ENCODE results near the gene NPAS3.

The NPAS3 gene

DNA sequence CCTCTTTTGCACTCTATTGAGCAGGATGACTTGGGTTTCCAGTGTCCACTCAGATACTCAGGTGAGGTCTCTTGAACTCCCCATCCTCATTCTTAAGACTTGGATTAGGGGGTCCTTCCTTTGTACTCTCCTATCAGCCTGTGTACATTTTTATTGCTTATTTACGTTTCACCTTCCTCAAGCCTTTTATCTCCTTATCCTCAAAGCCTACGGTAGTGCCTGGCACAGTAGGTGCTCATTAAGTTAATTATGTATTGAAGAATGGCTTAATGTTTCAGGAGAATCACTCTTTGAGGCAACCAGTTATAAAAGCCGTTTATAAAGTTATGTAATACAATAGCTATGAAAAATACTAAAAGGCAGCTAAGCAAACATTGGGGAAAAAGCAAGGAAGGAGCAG is 315.7 kb downstream of the NPAS3 start:
- no peak for DNase-seq (ENCODE audit: low read depth in 2 of 2)

DNA sequence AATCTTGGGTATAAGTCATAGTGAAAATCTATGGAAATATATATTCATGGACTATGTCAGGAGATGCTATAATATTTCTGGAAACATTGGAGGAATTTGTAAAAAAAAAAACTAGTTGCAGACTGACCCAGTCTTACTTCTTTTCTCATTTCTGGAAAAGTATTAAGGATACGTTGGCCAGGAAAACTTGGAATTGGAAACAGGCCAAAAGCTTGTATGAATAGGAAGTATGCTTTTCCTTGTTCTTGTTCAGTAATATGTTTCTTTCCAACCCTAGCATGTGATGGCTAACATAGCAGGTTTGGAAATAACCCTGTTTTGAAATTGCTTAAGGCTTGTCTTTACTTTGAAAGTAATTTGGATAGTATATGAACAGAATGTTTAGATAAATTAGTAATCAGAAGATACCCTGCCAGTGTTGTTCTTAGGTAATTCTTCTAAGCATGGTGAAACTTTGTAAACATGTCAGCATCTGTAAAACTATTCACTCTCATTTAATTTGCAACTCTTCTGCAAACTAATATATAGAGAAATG is 316.2 kb downstream of the NPAS3 start:
- no peak for DNase-seq (ENCODE audit: low read depth in 2 of 2)

DNA sequence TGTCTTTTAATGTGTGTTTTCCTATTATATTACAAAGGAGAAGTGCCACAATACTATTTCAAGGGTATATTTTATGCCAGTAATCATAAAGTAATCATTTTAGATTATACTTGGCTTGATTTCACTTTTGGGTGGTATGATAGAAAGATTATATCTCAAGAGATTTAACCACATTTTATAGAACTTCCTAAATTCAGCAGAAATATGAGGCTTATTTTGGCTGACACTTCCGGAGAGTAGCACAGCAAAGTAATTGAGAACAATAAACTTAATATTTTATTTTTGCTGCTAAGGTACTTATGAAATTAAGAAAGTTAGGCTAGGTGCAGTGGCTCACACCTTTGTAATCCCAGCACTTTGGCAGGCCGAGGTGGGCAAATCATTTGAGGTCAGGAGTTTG is 319.1 kb downstream of the NPAS3 start:
- DNase-seq (ENCODE audit: low read depth in 2 of 2) = no peak

DNA sequence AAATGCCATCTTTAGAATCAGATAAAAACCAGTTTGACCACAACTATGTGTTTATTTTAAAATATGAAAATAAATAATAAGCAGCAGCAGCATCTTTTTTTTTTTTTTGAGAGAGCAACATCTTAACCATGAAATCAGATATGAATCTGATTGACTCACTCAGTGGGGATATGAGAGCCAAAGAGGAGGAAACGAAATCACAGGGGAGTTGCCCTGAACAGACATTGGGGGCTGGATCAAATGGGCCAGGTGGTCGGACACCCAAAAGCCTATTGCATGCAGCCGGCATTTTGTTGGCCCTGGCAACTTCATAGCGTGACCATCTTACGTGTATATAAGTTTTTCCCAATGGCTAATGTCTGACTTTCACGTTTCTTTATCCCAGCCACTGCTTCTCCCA is 321.1 kb downstream of the NPAS3 start:
- no peak for DNase-seq (ENCODE audit: low read depth in 2 of 2)

DNA sequence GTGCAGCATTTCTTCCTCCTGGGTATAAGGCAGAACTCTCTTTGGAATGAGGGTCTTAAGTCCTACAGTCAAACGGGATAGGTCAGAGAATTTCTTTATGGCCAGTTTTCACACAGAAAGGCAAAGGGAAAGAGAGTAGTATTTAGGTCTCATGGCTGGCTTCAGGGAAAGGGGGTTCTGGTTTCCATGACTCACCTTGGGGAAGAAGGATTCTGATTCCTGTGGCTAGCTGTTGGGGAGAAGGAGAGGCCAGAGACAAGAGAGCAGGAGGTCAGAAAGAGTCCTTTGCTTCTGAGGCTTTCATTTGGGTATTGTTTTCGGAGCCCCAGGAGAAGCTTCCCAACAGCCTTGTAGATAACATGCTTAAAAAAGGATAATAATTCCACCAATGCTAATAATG is 332.5 kb downstream of the NPAS3 start:
- no peak for DNase-seq (ENCODE audit: low read depth in 2 of 2)

DNA sequence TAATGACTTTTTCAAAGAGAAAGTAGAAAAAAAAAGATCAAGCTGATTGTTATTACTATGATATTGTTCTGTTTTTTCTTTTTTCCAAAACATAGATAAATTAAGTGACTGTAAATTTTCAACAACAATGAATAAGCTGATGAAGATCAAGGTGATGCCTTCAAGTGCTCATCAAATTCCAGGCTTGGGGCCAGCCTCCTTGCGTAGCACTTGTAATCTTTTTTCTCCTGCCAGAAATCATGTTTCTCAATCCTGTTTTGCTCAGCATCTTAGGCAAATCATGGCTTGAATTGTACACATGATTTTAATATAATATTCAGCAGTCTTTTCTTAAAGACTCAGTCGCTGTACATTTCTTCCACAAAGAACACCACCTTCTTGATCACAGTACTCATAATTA is 333.2 kb downstream of the NPAS3 start:
- no peak for DNase-seq (ENCODE audit: low read depth in 2 of 2)

DNA sequence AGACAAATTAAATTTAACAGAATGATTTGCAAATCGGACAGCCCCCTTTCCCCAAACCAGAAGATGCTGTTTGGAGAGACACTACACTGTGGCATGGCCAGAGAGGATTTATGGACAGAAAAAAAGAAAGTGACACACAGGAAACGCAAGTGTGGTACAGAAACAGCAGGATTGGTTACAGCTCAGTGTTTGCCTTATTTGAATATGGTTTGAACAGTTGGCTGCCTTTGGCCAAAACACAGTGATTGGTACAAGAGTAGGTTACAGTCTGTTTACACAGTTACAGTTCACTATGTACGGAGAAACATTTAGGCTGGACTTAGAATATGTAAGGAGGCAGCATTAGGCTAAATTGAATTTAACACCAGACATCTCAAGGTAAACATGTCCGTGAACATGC is 335.3 kb downstream of the NPAS3 start:
- no peak for DNase-seq (ENCODE audit: low read depth in 2 of 2)

DNA sequence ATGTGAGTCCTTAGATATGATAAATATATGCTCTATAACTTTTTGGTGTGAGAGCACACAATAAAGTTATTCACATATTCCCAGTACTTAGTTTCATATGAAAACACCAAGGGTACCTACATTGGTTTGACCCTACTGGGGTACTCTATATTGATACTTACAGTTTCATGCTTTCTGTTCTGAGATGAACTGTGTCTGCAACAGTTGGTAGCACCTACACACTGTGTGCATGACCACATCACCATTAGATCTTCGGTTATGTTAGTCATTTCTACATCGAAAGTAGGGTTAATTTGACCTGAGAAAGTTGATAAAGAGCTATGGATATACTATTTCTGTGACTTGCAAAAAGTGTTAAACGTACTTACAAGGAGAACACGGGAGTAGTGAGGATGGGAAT is 337.2 kb downstream of the NPAS3 start:
- DNase-seq (ENCODE audit: low read depth in 2 of 2) = no peak

DNA sequence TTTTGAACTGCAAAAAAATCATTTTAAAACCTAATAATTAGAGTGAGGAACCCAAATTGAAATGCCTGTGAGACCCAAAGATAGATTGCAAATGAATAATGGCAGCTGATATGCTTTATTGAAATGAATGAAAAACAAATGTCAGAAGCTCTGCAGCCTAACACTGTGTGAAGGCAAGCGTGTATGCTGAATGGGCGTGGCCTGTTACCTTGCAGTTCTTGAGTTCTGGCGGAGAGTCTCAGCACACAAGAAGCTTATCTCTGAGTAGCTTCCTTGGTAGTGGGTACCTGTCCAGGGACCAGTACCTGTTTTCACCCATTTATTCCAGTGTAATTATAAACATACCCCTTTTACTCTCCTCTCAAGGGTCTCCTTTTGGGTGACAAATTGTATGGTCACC is 341.2 kb downstream of the NPAS3 start:
- no peak for DNase-seq (ENCODE audit: low read depth in 2 of 2)

DNA sequence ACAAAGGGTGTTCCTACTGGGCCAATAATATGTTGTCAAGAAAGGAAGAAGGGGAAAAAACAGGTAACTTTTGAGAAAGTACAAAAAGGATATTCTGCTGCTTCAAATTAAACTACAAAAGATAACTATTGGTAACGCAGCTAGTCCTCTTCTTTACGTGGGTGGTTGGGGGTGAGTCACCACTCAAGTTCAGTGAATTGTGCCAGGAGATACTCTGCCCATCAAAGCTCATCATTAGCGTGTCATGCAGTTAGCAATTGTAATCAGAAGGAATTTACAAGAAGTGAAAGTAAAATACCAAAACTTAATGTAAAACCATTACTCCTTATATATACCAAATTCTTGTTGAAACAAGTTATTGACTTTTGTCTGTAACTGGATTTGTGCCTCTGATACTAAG is 342.0 kb downstream of the NPAS3 start:
- DNase-seq (ENCODE audit: low read depth in 2 of 2) = no peak

DNA sequence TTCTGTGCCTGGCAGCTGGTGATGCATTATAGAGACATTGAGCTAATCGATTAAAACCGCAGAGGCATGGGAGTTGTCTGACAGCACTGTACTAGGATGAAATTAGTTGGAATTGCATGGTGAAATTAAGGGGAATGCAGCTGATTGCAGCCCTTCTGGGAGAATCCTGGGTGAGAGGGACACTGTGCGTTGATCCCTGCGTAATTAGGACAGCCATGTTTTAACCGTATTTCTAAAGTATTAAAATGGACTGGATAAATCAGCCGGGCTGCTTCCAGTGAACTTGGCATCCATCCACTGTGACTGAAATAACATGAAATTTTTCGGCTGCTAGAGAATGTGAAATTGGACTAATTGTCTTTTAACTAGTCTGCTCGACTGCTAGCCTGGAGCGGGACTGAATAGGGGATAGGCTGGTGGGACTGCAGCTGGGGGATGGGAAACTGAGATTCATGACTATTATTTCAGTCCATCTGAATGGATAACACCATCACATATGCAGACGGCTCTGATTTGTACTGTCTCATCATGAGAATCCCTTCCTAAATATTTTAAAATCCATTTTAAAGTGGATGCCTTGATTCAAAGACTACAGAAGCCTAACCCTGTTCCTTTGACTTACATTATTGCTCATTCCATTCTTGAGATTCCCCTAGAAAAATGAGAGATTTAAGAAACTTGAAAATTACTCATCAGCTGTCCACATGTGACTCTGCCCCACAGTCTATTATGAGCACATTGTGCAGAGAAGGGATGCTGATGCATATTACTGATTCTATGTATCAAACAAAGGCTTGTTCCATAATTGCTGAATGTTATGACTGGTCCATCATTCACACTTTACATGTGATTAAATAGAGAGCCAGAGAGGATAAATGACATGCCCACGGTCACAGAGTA is 343.9 kb downstream of the NPAS3 start:
- DNase-seq (ENCODE audit: low read depth in 2 of 2) = no peak

DNA sequence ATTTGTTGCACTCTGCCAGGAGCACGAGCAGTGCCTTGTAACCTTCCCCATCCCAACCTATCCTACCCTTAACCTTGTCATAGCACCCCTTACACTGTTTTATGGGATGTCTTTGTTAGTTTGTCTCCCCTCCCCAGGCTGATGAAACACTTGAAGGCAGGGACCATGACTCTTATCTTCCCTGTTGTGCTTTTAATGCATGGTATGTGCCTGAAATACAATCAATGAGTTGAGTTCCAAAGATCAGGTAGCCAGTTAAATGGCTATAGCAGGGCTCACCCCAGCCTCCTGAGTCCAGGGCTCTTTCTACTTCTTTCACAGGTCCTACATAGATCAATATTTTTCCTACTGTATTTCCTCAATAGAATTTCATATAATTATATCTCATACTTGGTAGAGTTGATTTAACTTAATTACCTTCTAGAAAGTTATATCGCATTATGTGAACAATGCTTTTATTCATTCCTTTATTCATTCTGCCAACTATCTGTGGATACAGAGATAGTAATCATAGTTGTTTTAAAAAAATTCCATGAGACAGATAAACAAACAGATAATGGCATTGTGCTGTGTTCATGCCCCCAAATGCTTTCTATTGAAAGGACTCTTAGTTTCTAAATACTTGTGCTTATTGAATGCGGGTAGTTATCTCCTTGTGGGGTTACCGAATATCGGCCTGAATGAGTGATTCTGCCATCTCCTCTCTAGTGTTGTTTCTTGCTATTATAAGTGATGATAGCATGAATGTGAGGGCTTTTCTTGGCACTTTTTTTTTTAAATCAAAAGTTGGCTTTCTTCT is 347.4 kb downstream of the NPAS3 start:
- no peak for DNase-seq (ENCODE audit: low read depth in 2 of 2)

DNA sequence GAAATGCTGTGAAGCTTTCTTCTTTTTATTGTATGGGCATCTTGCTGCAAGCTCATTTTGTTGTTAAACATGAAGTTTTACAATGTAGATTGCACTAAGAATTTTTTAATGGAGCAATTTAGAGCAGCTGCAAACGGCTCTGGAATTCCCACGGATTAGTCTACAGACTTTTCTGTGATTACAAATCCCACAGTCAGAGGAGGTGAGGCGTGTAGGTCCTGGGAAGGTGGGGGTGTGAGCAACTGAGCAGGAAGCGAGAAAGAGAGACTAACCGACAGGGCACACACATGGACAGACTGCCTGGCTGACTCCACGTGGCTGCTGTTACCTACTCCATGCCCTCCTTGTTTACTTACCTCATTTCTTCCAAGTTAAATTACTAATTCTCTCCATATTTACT is 348.5 kb downstream of the NPAS3 start:
- no peak for DNase-seq (ENCODE audit: low read depth in 2 of 2)

DNA sequence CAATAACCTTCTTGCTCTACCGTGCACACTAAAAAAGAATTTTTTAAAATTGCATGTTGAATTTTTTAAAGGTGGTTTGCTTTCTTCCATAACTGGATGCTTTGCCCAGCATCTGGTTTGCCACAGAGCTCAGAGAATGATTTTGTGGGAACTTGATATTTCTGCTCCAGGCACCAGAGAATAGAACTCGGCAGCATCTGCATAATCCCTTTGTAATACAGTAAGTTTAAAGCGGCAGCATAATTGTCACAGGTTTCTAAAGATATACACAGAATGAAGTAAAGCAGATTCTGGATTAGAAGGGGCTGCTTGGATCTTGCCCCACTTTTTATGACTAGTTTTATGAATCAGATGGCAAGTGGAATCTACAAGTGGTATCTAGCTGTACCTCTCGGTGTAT is 352.0 kb downstream of the NPAS3 start:
- no peak for DNase-seq (ENCODE audit: low read depth in 2 of 2)

DNA sequence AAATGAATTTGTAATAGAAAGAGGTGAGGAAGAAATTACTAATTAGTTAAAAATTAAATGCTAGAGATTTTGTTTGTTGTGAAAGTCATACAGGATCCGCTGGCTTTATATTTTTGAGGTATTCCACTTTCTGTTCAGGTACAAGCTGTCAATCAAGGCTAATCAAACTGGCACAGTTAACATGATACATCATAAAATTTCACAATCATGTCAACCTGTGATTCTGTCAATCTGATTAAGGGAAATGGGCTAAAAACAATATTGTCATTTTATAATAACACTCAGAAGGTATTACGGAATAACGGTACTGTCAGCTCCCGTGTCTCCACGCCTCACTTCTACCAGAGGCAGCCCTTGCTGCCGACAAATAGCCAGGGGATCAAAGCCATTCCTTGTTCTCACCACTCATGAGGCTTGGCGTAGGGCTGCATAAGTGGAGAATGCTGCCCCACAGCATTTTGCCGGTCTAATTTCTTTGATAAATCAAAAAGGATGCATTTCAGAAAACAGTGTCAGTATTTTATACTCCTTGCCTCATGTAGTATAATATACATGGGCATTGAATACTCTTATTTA is 352.9 kb downstream of the NPAS3 start:
- no peak for DNase-seq (ENCODE audit: low read depth in 2 of 2)

DNA sequence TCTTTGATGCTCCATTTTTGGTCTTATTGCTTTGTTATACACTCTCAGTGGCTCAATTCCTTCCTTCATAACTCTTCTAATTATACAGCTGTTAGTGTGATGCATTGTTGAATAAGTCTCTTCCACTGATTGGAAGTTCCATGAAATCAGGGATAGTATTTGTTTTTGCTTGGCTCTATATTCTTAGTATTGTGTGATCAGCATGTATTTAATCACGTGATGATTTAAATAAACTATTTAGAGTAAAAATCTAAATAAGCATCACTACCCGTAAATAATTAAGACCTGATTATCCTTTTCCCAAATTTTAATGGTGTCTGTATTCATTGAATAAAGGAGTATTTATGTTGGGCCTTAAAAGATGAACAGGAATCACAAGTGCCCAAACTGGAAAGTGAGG is 355.7 kb downstream of the NPAS3 start:
- no peak for DNase-seq (ENCODE audit: low read depth in 2 of 2)

DNA sequence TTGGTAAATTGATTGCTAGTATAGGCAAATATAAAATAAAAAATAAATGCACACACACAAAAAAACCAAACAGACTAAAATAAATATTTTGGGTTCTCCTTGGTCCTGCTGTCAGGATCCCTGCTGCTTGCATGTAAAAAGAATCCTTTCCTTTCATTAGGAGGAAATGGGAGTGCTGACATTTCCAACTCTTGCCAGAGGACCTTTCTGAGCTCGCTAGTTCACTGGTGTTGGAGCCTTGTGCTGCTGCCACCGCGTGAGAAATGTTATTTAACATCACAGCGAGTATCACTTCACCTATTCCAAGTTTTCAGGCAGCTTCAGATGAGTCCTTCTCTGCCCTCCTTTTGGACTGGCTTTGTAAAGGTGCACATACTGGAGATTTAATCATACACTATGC is 358.9 kb downstream of the NPAS3 start:
- no peak for DNase-seq (ENCODE audit: low read depth in 2 of 2)

DNA sequence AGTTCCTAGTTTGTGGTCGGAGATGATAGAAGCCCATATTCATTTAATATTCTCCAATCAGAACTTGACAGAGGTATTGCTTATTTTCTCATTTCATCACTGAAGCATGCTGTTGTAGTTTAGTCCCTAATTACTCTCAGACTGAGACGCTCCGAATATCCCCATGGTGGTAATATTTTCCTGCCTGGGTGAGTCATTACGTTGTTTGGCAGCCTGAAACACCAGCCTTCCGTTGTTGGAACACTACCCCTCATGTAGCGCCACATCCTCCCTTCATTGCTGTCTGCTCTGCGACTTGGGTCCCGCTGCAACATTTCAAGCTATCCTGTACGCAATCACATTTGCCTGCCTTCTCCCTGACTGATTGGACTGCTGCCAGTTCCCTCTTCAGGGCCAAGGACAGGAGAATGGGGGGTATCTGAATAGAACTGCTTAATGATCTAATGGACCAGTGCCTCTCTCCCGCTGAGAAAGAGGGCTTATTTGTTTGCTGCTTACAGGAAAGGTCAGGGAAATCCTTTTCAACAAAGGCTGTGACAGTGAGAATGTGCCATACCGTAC is 369.1 kb downstream of the NPAS3 start:
- DNase-seq (ENCODE audit: low read depth in 2 of 2) = no peak

DNA sequence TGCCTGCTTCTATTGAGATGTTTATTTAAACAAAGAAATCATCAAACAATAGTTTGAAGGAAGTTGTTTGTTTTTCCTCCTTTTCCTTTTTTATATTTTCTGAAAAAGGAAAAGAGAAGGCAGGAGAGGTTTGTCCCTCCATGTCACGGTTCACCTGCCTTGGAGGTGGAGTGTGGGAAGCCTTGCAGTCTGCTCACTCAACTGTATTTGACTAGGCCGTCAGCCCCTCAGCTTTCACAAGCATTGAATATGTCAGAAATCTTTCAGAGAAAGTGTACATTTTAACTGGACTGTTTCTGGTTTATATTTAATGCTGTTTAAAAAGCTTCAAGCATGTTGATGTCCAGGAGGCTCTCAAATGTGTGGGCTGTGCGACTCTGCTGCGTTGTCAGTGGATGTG is 370.4 kb downstream of the NPAS3 start:
- no peak for DNase-seq (ENCODE audit: low read depth in 2 of 2)

DNA sequence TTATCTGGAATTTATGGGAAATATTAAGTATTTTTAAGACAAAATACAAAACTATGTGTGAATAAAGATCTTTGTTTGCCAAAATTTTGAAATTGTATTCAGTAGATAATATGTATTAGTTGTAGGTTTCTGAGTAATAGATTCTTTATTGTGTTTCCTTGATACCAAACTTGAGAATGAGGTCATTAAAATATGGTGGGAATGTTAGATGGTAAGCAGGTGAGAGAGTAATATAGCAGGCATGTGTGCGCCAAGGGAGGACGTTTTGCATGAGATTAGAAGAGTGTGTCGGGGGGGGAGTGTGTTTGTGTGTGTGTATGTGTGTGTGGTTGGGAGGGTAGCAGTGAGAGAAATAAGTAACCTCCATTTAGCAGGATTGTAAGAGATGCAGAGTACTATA is 376.5 kb downstream of the NPAS3 start:
- no peak for DNase-seq (ENCODE audit: low read depth in 2 of 2)

DNA sequence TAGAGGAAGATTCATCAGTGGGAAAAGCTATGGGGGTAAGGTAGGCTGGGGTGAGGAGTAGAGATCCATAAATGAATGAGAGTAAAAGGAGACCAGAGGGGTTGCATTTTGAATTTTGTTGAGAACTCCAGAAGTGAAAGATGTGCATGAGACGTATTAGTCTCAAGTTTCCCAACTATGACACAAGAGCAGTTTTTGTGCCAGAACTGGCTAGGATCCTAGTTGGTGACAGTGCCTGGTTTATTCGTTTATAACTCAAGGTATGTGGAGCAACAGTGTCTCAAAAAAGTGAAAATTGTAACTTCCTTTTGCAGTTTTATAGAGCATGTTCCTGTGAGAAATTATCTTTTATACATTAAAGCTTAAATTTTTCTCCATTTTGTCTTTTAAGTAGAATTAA is 377.0 kb downstream of the NPAS3 start:
- DNase-seq (ENCODE audit: low read depth in 2 of 2) = no peak

DNA sequence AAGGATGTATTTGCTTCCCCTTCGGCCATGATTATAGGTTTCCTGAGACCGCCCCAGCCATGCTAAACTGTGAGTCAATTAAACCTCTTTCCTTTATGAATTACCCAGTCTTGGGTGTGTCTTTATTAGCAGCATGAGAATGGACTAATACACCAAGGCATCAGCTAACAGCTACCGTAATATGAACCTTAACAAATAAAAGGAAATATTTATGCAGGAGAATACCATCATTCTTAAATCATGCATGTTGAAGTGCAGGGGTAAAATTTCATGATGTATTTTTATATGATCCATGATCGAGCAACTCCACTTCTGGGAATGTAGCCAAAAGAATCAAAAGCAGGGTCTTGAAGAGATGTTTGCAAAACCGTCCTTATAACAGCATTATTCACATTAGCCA is 379.0 kb downstream of the NPAS3 start:
- no peak for DNase-seq (ENCODE audit: low read depth in 2 of 2)
